Measurements from ENCODE around the gene HCAR1.

DNA sequence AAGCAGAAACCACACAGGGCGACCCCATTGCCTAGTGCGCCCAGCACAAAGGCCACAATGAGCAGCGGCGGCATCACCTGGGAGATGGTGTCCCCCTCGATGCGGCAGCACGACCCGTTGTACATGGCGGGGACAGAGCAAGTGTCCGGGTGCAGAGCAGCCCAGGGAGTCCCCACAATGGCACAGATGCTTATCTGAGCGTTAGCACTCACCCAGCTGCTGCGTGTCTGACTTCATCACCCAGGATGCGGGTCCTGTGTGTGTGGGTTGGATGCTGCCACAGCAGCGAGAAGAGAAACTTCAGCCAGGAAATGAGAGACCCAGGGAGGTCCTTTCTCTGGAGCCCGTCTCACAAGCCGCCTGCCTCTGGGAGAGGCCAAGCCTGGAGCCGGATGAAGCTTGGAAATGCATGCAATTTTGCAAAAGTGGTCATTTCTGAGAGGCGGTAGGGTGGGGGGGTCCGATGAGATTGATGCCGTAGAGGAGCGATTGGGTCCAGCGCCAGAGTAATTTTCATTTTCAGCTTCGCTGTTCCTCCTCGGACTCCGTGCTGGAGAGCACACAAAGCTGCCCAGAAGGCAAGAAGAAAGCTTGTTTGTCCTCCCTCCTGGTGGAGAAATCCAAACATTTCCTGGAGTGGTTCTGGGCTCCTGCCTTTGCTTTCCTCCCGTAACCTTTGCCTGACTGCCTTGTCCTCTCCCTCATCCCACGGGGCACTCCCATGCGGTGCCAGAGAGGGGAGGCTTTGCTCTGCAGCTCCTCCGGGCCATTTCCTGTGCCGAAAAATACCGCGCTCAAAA, at the start of gene HCAR1:
- no peak for TF ChIP-seq POLR2A (IDR thresholded peaks at IDR 0.05; ENCODE audit: low read length)
- TF ChIP-seq GATA1 (IDR thresholded peaks at IDR 0.05; ENCODE audit: low read depth, low read length), result no peak
